Measurements from ENCODE around the gene PTPRG.

GRCh38 chr3:61578667-61579367 is 17.4 kb downstream of the PTPRG start:
- TF ChIP-seq CTCF (IDR thresholded peaks at IDR 0.05): no peak
- no peak for TF ChIP-seq POLR2A (IDR thresholded peaks at IDR 0.05)

Data from suprapubic skin (tissue), 3 donors.